Measurements from ENCODE around the gene KDM4C. TPM values are rescaled to one million over a fixed set of nuclear protein-coding genes. Genes with fewer than 3 reads are reported as not detected.
A peak's percentile ranks its signal among the peaks of the same experiment; 100 is the strongest.
"Not testable (repeated sequence)": the region's sequence is repeated elsewhere in the genome, so short reads cannot be mapped to it uniquely, and the experiment has no call there.

The KDM4C gene
- total RNA-seq, 1 donor = 47.4 TPM

DNA sequence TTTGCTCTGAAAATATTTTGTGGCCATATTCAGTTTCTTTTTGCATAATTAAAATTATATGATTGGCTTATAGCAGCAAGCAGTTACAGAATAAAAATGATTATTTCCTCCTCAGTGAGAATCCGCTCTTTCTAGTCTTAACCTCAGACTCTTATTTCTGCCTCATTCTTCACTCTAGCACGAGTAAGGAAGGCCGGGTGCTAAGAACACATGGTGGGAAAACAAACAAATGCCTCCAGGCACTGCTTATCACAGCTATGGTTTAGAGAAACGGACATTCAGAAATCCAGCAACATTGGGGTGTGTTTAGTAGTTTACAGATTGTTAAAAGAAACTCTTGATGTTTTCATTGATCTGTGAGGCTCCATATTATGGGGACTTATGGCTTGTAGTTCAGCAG lies 168.7 kb downstream of the KDM4C start:
- no peak for DNase-seq (ENCODE audit: low read depth in 2 of 3, low spot score in 2 of 3)

DNA sequence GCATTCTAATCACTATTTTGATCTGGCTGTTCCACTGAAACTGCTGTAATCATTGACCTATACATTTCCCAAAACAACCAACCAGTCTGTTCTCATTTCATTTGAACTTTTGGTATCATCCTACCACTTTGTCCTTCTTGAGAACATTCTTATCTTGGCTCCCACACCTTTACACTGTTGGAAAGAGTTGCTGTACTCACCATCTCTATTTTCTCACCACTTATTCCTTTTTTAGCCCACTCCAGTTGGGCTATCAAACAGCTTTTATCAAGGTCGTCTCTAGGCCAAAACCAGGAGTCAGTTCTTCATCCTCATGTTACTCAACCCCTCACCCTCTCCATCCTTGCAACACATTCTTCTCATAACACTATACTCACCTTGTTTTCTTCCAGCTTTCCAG lies 170.1 kb downstream of the KDM4C start:
- DNase-seq (ENCODE audit: low read depth in 2 of 3, low spot score in 2 of 3) = no peak

DNA sequence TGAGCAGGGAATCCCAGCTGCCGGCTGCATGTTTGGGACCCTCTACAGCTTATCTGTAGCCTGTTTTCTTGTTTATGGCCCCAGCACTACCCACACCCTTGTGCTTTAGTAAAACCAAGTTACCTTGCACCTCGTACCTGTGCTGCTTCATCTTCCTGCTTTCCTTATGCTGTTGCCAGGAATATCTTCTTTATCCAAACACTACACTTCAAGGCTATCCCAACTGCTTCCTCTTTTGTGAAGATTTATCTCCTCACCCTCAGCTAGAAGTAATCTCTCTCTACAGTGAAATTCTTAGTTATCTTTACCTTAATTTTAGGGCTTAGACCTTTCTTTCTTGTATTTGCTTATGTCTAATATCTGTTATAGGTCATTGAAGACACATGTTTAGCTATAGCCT lies 171.1 kb downstream of the KDM4C start:
- no peak for DNase-seq (ENCODE audit: low read depth in 2 of 3, low spot score in 2 of 3)

DNA sequence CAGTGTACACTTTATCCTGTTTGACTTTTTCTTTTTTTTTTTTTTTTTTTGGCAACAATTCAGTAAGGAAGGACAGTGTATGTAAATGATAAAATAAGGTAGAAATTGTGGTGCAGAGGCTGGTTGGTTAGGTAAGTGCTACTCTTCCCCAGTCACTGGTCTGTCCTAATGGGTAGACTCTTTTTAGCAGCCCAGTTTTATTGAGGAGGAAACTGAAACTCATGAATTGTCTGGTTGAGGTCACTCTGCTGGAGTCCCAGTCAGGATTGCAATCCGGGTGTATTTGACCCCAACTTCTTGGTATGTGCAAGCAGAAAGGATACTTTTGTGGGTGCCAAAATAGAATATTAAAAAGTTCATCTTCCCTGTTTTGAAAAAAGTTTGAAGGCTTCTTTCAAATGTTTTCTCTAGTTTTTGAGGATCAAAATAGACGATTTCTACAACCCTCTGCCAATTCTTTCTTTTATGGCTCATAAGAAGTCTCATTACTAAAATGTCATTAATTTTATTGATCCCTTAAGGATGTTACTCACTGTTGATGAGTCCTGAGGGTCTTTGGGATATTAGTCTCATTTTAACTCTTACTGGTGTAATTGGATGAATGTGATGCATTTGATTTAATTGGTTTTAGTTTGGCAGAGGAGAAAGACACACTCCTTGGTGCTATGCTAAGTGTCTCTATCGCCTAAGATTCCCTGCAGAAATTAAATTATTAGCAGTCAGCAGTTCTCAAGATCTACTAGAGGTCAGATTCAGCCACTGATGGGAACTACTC lies 171.9 kb downstream of the KDM4C start:
- no peak for DNase-seq (ENCODE audit: low read depth in 2 of 3, low spot score in 2 of 3)

DNA sequence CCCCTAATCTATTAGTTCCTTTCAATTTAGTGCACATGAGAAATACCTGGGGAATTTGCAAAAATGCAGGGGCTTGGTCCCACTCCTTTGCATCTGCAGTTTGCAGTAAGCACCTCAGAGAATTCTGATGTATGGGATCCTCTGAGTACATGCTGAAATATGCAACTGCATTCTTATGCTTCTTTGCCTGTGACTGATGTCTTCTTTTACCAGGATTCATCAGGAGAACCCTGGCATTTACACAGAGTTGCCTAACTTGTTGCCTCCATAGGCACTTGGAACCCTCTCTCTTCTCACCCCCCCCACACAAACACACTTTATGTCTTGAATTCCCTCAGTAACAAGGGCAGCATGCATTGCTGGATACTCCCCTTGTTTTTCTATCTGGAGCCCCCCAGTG lies 173.1 kb downstream of the KDM4C start:
- no peak for DNase-seq (ENCODE audit: low read depth in 2 of 3, low spot score in 2 of 3)

DNA sequence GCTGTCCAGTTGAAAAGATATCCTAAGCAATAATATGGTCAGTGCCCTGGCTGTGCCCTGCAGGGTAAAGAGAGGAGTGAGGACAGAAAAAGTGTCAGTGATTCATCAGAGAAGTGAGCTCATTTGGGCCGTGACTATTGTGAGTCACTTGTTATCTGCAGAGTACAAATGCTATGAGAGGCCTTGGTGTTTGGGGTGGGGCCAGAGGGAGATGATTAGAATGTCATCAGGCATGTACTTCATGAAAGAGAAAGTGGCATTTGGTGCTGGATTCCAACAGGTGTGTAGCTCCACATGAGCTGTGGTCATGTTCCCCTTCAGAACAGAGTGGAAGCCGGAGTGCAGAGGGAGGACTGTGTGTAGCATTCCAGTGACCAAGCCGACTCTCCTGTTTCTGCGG lies 174.1 kb downstream of the KDM4C start:
- peak in 1 of 3 donors; percentile 26 for DNase-seq (ENCODE audit: low read depth in 2 of 3, low spot score in 2 of 3)

DNA sequence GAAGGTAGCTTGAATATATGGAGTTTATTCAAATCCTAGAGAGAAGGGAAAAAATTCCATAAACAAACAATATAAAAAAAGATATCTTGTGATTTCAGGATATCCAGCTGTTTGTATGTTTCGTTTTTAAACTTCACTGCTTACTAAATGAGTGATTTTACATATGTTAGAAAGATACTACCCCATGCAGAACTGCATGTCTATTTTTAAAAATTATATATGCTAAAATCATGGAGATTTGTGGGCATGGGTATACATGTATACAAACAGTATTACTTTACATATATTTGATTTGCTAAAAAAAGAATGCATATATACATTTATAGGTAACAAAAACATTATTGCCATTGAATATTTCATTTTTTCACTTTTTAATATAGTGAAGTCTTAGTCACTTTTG lies 178.3 kb downstream of the KDM4C start:
- DNase-seq (ENCODE audit: low read depth in 2 of 3, low spot score in 2 of 3) = no peak

DNA sequence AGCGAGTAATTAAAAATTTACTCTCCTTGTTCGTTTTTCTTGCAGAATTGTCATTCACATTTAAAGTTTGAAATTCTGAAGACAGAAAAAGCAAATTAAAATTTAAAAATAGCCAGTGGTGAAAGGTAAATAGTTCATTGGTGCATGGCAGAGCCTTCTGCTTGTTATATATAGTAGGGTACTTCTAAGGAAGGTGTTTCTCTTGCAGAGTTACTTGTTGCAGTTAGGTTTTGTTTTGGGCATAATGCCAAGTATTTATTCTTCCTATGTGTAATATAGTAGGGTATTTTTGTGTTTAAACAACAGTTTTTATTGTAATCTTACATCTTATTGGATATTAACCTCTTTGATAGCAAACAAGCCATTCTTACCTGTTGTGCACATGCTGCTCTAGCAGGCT lies 179.4 kb downstream of the KDM4C start:
- no peak for DNase-seq (ENCODE audit: low read depth in 2 of 3, low spot score in 2 of 3)

DNA sequence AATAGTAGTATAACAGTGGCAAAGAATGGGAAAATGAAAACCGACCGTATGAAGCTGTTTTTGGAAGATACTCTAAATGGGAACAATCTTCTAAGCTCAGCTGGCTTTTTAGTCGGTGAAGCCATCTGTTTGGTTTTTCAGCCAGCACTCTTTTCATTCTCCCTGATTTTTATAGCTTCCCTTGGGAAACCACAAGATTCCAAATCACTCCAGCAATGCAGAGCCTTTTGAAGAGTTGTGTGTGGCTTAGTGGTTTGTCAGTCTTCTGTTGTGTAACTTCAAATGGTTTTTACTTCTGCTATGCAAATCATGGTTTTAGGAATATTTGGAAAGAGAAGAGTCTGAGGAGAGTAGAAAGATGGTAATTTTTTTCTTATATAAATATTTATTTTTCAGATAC lies 180.7 kb downstream of the KDM4C start:
- no peak for DNase-seq (ENCODE audit: low read depth in 2 of 3, low spot score in 2 of 3)

DNA sequence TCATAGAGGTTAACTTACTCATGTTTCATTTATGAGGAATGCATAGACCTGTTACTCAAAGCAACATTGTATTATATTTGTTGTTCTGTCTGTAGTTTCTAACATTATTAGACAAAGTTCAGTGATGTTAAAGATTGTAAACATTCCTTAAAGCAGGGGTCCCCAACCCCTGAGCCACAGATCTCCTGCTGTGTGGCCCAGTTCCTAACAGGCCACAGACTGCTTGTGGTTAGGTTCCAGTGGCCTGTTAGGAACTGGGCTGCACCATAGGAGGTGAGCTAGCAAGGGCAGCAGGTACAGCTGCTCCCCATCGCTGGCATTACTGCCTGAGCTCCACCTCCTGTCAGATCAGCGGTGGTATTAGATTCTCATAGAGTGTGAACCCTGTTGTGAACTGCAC lies 181.1 kb downstream of the KDM4C start:
- no peak for DNase-seq (ENCODE audit: low read depth in 2 of 3, low spot score in 2 of 3)

DNA sequence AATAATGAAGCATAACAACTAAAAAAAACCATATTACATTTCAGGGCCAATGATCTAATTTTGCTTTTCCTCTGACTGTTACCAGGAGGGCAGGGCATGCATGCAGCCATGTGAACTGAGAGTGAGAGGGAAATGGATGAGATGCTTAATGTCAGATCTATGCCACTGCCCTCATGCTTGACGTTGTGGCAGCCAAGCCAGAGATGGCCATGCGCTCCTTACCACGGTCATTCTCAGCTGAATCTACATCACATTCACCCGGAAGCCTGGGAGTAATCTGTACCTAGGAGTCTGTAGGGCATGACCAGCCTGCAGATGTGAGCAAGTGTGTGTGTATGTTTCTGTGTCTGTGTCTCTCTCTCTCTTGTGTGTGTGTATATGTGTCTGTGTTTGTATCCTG lies 183.7 kb downstream of the KDM4C start:
- DNase-seq (ENCODE audit: low read depth in 2 of 3, low spot score in 2 of 3) = no peak

DNA sequence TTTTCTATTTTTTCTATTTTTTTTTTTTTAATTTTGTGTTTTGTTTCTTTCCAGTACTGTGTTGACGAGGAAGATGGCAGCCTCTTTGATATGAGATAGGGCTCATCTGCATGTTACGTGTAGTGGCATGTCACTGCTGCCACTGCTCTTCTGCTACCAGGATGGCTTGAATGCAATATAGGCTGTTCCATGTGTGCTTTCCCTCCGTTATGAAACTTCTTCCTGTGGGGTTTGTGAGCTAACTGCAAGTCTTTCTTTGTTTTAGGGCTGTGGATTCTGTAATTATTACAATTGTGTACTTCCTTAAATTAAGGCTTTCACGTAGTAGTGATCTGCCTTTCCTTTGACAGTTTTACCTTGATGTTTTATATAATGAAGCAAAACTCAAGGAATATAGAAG lies 184.6 kb downstream of the KDM4C start:
- no peak for DNase-seq (ENCODE audit: low read depth in 2 of 3, low spot score in 2 of 3)

DNA sequence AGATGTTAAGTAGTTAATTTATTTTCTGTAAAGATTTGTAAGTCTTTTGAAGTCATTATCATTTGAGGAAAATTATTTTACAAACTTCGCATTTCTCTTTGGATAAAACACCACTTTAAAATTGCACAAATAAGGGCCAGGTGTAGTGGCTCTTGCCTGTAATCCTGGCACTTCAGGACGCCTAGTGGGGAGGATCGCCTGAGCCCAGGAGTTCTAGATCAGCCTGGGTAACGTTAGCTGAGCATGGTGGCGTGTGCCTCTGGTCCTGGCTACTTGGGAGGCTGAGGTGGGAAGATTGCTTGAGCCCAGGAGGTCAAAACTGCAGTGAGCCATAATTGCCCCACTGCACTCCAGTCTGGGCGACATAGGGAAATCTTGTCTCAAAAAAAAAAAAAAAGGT lies 185.5 kb downstream of the KDM4C start:
- no peak for DNase-seq (ENCODE audit: low read depth in 2 of 3, low spot score in 2 of 3)

DNA sequence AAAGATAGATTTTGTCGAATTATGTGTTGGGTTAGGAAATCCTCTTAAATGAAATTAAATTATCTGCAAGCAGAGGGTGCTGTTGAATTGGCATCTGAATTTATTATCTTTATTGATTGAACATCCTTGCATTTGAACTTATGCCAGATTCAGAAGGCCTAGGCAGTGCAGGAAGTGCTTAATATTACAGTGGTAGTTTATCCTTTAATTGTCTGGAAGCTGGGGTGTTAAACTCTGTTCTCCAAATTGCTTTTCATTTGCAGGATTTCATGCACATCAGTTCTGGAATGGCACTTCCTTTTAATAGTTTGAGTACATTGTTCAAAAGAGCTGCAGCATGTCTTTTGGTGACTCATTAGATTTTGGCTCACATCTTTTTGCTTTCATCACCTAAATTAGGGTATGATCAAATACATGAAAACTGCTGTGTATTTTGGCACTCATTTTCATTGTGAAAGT lies 186.3 kb downstream of the KDM4C start:
- peak in 2 of 3 donors; percentile 41 to 44 for DNase-seq (ENCODE audit: low read depth in 2 of 3, low spot score in 2 of 3)

DNA sequence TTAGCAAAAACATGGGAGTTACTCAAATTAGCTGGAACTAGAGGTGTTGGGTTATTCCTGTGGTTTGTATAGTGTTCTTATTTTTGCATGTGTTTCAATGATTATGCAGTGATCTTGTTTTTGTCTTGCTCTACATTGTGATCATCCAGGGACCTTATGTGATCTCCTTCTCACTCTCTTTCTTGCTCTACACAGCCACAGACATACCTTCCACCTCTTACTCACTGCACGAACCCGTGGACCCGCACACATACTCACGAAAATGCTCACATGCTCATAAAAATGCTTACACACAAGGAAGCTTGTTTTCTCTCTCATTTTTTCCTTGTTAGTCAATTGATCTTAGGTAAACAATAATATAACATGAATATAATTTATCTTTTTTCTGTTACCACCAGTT lies 187.1 kb downstream of the KDM4C start:
- DNase-seq (ENCODE audit: low read depth in 2 of 3, low spot score in 2 of 3) = no peak

DNA sequence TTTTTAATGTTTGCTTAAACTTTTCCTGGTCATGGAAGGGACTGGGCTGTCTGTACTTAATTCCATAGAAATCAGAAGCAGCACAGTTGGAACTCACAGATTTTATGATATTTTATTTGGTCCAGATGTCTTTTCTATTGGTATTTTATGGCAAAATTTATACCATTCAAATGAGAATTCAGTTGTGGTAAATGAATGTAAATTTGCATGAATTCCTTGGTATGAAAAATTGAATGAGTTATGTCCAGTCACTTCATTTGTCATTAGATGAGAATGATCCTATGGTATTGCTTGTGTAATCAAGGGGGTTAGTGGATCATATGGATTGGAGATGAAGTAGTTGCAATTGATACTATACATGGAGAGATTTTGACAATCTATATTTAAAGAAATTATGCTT lies 188.0 kb downstream of the KDM4C start:
- DNase-seq (ENCODE audit: low read depth in 2 of 3, low spot score in 2 of 3) = no peak

DNA sequence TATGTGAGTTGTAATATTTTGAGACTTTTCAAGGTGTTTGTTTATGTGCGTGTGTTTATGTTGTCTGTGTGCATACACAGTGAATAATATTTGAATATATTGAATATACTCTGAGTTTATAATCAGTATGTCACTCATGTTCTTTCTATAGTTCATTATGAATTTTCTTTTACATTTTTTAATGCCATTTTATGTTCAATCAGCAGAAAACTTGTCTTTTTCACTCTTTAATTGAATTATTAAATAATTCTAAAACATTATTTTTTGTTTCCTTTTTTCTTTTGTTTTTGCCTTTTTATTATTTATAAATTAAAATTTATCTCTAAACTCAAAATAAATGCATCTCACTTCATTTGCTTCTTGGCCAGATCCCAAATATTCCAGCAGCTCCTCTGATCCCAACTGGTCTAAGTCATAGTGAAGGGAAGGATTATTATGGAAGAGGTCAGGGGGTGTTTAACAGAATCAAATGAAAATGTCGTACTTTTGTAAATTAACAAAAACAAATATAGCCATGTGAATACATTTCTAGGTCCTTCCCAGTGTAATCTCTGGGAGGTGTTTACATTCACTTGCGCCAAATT lies 188.9 kb downstream of the KDM4C start:
- no peak for DNase-seq (ENCODE audit: low read depth in 2 of 3, low spot score in 2 of 3)

DNA sequence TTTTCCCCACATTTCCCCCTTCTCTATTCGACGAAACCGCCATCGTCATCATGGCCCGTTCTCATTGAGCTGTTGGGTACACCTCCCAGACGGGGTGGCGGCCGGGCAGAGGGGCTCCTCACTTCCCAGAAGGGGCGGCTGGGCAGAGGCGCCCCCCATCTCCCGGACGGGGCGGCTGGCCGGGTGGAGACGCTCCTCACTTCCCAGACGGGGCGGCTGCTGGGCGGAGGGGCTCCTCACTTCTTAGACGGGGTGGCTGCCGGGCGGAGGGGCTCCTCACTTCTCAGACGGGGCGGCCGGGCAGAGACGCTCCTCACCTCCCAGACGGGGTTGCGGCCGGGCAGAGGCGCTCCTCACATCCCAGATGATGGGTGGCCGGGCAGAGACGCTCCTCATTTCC lies 191.1 kb downstream of the KDM4C start:
- not testable (repeated sequence) for DNase-seq (ENCODE audit: low read depth in 2 of 3, low spot score in 2 of 3)

DNA sequence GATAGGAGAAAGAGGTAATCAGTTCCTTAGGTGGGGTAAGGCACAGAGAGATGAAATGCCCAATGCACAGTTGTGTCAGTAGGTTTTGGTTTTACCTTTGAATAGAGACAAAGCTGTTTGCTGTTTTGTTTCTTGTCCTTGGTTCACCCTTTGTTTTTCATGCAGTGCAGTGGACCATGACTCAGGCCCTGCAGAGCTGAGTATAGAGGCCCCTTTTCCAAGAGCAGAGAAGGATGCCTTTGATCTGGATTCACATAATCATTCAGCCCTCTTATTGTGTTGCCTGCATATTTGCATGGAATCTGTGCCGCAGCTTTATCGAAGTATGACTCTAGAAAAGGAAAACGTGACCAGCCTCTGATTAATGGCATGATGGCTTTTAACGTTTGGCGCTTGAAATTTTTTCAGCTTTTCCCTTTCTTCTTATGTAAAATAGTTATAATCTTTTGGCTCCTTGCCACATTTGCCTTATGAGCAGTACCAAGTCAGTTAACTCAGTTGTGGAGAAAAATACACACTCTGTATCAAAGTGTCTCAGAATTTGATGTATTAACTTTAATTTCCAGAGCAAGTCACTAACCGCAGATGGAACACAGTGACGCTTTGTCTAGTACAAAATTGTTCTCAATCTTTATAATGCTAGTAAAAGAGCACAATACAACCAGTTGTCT lies 197.6 kb downstream of the KDM4C start:
- DNase-seq (ENCODE audit: low read depth in 2 of 3, low spot score in 2 of 3) = peak in 2 of 3 donors; percentile 46 to 61

DNA sequence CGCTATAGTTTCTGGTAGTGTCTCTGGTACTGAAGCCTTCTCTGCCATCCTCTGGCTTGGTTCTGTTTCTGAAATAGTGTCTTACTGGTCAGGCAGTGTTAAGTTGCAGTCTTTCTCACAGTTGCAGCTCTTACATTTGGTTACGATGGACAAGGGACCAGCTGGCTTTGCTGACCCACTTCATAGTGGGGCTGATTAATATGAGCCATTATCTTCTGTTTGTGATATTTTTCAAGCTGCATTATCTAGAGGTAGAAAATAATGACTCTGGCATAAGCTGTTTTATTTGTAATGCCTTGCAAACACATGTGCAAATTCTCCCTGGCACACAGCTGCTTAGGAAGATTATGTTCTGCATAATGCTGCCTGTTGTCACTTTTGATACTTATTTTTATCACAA lies 199.1 kb downstream of the KDM4C start:
- DNase-seq (ENCODE audit: low read depth in 2 of 3, low spot score in 2 of 3) = no peak

DNA sequence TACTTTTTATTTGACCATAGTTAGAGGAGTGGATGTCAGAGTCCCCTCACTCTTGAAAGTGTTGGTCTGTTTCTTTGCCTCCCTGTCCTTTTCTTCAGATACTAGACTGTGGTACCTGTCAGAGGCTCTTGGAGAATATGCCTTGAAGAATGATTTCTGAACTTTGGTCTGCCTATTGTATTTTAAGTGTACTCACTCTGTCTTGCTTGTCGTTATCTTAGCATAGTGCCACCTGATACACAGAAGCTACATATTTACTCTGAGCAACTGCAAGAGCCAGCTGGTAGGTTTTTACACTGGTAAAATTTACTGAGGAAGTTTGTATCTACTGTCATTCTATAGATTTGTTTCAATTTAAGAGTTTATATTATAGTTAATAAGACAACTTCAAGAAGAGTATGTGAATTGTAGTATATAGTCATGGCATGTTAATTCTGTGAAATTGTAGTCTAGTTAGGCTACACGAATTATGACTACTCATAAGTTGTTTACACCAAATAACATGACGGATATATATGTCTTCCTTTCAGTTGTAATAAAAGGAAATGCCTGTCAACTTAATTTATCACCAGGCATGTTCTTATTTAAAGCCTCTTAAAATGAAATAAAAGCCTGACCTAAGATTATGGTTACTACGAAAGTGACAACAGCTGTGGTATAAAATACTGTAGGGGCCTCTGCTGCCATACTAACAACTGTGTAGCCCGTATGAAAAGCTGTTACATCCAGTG lies 201.7 kb downstream of the KDM4C start:
- DNase-seq (ENCODE audit: low read depth in 2 of 3, low spot score in 2 of 3) = peak in 2 of 3 donors; percentile 62 to 90
